ENCODE results near the gene PRKN.

PRKN gene

DNA sequence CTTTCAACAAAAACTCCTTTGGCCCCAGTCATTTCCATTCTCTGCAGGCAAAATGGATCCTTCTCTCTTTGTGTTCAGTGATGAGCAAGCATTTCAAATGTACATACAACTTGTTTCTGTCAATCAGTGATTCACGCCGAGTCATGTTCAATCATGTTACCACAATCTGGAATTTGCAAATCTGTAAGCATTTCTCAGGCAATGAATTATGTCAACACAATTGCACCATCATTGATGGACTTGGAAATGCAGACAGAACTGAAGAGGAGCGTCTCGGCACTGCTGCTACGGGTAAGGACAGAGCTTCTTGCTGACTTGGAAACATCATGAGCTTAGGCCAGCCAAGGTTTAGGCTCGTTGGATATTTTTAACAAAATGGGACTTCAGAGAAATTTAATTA, 1320.9 kb downstream of the PRKN start:
- no peak for DNase-seq

DNA sequence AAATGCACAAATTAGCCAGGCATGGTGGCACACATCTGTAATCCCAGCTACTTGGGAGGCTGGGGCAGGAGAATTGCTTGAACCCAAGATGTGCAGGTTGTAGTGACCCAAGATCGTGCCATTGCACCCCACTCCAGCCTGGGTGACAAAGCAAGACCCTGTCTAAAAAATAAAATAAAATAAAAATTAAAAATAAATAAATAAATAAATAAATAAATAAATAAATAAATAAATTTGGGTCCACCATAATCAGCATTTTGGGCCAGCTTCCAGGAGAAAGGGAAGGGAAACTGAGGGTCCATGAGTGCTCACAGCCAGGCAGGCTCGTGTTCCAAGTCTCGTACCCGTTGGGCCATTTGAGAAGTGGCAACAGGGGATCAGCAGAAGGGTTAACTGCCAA, 1322.1 kb downstream of the PRKN start:
- DNase-seq: no peak

DNA sequence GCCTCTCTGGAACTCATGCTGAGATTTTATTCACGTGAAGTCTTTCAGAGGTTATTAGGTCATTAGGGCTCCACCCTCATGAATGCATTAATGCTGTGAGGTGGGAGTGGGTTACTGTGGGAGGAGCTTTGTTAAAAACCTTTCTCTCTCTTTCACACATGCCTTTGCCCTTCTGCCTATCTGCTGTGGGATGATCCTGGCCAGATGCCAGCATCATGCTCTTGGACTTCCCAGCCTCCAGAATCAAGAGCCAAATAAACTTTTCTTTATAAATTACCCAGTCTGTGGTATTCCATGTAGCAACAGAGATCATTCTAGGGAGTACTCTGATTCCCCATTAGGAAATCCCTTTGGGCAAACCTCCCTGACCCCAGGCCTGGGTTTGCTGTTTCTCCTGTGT, 1323.8 kb downstream of the PRKN start:
- DNase-seq: no peak

DNA sequence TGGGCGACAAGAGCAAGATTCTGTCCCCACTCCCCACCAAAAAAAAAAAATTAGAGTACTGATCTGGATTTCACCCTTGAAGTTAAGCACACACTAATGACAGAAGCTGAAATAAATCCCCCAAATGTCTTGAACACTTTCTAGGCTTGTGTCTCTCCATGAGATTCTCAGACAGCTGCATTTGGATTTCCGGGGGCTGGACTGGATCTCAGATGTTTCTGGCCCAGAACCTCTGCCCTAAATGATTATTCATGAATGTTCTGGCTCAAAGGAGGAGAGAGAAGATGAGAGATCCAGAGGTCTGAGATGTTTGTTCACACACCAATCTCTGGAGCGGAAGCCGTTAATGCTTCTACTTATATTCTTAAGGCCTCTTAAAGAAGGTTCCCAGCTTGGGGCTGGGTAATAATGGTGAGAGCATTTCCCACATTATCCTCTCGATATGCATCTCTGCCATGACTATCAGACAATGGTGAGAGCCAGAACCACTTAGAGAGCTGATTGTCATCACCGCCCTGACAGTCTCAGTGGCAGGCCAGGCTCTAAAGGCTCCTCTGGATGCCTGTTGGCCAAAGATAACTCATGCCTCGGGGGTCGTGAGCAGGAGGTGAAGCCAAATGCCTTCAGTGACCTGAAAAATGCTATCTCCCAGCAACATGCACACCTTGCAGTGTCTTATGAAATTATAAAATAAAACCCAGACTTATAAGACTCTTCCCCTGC, 1325.8 kb downstream of the PRKN start:
- DNase-seq: no peak

DNA sequence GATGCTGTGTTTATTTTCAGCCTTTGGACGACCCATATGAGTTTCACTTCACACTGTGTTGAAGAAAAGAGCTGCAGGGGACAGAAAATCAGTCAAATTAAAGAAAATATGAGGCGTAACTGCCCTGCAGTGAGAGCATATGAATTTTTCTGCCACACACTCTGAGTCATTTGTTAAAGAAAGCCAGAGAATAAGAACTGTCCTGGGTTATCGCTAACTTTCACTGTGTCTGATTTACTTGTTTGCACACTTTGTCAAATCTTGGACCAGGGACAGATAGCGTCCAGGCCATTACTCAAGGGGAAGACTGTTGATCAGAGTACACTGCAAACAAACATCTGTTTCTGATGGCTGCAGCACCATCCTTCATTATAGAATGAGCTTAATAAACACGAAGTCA, 1326.9 kb downstream of the PRKN start:
- DNase-seq: no peak

DNA sequence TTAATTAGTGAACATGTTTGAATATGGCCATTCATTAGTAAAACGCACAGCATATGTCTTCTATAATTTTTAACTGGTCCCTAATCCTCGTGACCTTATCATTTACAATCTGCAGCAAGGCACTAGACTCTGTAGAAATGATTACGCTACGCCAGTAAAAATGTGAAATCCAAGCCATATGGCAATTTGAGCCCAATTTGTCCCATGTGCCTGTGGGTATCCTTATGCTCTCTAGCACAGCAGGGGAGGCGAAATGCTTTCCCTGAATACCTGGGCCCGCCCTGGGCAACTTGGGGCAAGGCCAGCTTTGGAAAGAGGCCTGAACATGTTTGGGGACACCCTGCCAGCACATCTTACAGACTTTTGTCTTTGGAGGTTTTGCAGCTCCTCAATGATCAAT, 1331.0 kb downstream of the PRKN start:
- no peak for DNase-seq

DNA sequence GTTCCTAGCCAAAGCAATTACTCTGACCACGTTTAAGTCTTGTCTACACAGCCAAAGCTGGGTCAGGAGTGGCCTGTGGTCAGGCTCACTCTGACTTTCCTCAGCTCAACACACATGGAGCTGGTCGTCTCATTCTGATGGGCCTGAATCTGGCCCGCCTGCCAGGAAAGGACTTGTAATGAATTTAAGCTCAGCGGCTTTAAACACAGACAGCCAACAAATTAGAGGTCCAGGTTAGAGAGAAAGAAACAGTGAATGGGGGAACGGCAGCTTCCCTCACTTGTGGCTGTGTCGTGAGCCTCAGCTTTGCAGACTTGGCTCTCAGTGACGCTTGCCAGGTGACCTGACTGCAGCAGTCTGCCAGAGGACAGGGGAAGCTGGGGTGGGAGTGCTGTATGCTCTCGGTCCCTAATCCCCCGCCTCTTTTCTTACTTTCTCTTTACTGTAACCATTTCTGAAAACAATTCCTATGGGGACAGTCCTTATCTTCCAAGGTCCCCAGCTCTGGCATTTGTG, 1331.8 kb downstream of the PRKN start:
- DNase-seq: peak in 3 of 56 donors; percentile 20 to 27 (median 22)

DNA sequence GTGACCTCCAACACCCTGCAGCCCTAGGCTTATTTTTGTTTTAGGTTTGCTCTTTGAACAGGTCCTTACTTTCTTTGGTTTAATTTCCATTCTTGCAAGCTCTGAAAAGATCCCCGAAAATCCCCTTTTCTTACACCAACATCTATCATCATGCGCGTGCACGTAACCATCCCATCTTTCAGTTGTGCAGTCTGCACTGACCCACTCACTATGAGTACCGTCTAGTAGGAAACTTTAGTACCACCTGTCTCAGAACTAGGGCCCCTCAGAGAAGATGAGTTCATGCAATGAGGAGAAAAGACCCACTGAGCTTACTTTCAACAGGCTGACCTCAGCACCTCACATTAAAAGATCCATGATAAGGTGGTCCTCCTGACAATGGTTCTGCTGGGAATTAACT, 1333.1 kb downstream of the PRKN start:
- DNase-seq: no peak

DNA sequence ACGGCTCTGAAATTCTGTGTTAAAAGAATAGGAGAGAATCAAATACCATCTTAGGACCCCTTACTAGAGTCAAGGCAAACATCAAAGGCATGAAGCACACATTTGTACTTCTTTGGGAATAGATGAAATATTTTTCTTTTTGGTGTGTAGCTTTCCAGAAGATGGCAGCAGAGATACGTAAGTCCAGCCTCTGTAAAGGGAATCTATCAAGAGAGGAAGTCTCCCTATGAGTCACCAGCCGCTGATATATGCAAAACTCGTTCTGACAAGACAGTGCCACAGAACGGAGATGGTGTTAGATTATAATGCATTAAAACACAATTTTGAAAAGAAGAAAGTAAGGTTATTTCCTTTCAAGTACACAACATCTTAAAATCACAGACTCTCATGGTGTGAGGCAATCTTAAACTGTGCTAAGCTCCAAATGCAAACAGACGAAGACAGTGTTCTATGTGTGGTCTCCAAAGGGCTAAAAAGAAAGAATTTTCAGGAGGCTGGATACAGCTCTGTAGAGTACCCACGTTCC, 1333.7 kb downstream of the PRKN start:
- peak in 35 of 56 donors; percentile 11 to 86 (median 33) for DNase-seq

DNA sequence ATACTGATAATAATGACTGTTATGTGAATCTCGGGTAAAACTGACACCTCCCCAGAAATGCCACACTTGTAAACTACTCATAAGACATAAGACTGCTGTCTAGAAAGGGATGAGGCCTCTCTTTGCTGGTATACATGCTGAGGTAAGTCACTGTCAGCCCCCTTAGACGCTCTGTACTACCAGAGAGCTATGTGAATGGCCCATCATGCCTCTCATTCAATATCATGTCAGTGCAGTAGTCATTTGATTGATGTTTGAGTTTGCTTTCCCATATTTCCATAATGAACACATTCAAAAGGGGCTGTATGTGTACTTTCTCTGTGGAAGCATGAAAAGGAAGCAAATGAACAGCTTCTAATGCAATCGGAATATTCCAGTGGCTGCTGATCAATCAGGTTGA, 1334.3 kb downstream of the PRKN start:
- no peak for DNase-seq

DNA sequence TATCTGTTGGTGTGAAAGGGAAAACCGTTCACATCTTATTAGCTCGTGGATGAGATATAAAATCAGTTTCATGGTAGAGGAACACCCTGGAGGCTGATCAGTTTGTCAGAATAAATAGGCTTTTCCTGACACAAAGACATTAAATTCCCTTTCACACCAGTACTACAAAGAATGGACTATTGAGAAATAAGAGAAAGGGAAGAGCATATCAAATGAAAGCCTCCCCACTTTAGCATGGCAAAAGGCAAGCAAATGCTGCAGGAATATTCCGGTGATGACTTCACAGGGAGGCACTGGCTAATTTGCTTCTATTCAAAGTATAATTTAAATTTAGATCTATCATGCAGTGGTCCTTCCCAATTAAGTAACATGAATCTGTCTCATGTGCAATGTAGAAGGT, 1337.8 kb downstream of the PRKN start:
- DNase-seq: no peak

DNA sequence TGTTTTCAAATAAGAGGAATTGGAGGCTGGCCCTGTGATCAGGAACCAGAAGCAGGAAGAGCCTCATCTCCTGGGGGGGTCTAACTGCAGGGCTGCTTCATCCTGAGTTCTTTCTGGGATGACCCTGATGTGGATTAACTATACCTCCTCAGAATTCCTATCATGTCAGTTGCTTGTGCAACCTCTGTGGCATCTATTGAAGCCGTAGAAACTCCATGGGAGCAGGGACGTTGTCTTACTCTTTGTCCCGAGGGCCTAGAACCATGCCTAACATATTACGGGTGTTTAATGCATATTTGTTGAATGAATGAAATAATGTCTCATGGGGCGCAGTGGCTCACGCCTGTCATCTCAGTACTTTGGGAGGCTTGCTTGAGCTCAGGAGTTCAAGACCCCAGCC, 1343.6 kb downstream of the PRKN start:
- DNase-seq: no peak

DNA sequence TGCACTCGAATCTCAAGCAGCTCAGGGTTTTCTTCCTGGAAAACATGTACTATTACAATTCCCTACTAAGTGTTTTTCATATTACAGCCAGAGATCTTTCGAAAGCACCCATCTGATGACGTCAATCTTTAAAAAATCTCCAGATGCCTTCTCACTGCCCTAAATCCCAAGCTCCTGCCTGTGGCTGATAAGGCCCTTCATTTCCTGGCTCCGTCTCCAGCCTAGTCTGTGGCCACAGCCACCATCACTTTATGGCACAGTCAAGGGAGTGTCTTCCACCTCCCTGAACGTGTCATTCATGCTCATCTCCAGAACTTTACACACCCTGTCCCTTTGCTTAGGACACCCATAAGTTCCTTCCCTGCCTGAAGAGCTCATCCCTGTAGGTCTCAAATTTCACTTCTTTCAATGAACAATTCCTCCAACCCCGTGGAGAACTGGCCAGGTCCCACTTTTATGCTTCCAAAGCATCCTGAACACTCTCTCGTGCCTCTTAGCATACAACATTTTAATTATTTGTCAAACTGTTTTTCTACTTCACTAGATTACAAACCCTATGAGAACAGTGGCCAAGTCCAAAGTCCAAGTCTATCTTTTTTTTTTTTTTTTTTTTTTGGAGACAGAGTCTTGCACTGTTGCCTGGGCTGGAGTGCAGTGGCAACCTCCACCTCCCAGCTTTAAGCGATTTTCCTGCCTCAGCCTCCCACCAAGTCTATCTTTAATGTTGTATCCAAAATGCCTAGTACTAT, 1347.6 kb downstream of the PRKN start:
- no peak for DNase-seq

DNA sequence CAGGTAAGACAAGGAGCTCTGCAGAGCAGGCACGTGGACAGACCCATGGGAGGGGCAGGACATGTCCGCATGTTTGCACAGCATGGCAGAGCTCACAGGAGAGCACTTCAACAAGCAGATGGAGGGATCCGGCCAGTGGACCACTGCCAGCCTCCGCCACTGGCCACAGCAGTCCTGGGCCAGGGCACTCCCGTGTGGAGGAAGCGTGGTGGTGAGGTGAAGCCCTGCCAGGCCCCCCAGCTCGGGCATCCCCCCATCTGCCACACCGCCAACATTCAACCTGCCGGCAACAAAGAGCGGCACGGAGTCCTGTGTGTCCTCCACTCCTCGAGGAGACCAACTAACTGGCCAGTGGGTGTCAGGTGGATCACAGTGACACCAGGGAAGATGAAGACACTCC, 1349.5 kb downstream of the PRKN start:
- DNase-seq: no peak

DNA sequence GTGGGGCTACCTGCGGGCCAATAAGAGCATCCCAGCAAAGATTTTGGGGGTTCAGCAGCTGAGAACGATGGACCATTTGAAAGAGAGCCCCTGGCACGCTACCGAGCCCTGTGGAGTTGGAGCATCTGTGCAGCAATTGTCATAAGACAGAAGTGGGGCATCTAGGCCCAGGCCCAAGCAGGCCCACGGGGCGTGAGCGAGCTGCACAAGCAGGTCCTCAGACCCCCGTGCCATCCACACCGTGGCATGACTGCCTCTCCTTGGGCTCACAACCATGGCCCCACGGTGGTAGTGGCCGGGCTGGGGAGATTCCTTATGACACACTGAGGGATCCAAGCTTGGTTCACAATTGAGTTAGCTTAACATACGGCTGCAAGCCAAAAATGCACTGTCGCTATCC, 1350.5 kb downstream of the PRKN start:
- no peak for DNase-seq

DNA sequence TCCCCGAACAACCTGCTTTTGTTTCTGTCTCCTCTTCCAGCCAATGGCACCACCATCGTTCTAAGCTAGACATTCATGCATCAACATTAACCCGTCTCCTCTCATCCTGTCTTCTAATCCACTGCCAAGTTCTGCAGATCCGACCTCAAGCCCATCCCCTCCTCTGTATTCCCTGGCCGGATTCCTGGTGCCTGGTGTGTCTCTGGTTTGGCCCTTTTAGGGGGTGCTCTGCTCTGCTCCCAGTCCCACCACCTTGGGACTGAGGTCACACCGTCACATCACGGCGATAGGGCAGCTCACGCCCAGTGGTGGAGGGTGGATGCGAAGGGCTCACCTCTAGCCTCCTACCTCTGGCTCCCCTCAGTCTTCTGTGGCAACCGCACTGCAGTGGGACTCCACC, 1351.2 kb downstream of the PRKN start:
- DNase-seq: no peak

DNA sequence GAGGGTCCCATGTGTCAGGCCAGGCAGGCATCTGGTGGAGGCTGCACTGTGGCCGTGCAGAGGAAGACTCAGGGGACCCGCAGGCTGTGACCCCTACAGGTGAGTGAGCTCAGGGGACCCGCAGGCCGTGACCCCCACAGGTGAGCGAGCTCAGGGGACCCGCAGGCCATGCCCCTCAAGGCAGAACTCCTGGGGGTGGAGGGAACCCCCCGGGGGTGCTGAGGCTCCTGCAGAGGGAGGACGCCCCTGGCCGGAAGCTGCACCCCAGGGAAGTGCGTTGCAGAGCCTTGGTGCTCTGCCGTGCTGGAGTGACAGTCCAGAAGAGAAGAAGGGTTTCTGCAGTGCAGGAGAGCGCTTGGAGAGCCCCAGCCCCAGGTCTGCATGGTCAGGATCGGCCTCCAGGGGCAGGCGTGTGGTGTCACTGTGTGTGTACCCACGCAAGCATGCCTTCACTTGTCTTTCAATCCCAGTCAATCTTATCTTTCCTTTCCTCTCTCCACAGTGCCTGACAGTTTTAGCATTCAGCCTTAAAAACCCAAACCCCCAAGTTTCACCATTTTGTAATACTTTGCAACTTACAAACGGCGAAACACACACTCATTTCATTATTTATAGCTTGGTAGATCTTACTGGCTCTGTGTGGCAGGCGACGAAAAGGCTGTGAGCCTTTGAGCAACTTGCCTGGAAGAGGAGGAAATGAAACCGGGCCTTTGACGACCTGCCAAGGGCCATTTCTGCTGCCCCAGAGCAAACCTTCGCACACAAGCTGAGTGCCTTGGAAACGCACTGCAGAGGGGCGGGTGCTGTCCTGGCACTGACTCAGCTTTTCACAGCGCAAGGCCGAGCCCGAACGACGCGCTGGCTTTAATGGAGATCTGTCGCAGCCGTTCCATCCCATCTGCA, 1352.3 kb downstream of the PRKN start:
- DNase-seq: peak in 44 of 56 donors; percentile 9 to 82 (median 51)

DNA sequence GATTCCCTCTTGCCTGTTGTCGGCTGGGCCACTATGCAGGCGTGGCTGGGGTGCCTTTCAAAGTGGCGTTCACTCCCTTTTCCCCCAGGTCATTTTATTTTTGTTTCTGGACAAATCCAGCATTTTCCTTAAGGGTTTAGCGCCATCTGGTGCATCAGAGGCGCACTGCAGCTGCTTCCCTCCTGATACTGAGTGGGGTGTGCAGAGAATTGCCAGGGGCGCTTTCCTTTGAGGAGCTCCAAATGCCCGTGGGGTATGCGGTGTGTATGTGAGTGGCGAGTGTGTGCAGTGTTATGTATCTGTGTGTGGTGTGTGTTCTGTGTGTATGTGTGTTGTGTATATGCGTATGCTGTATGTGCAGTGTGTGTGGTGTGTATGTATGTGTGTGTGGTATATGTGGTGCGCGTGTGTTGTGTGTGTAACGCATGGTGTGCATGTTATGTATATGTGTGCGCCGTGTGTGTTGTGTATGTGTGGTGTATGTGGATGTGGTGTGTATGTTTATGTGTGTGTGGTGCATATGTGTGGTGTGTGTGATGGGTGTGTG, 1353.6 kb downstream of the PRKN start:
- DNase-seq: peak in 47 of 56 donors; percentile 10 to 86 (median 55)

DNA sequence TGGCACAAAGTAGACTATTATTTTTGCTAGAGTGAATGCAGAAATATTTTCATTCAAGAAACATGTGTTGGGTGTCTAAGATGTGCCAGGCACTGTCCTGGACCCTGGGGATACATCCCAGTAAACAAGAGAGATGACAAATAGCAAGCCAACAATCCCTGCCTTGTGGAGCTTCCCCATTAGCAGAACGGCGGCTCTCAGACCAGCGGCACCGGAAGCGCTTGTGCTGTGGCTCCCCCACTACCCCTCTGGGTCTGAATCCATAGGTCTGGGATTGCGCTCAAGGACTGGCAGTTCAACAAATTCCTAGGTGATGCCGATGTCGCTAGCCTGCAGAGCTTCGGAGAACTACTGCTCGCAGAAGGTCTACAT, 1355.2 kb downstream of the PRKN start:
- DNase-seq: peak in 5 of 56 donors; percentile 10 to 22 (median 12)

DNA sequence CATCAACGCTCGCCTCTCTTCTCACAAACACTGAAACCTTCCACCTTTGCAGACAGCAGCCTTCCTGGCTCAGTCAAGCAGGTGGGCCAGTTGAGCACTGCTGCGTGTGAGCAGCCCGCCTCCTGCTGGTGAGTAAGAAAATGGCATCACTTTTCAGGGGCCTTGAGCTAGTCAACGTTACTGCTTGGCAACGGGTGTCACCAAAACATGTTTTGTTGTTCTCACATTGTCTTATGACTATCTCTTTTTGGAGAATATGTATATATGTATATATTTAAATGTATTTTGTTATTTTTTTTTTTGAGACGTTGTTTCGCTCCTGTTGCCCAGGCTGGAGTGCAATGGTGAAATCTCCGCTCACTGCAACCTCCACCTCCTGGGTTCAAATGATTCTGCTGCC, 1356.7 kb downstream of the PRKN start:
- DNase-seq: peak in 42 of 56 donors; percentile 13 to 77 (median 43)

DNA sequence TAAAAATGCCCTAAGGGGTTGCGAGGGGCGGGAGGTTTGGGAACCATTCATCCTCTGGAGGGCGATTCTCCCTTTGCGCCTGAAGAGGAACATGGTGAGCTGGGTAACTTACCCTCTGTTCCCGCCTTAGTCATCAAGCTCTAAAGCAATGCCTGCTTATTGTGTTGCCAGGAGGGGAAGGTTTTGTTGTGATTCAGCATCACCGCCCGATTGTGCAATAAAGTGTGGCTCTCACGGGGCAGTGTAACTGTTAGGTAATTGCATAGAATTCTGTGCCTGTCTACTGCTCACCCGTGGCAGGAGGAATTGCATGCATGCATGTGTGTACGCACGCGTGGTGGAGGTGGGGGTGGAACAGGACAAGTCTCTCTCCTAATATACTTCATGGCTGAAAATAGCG, 1358.2 kb downstream of the PRKN start:
- DNase-seq: no peak
